DMS114 treated with DMSO at 0.1 percent for 48 hours (cell line): ENCODE results near the gene DLL4.
"Not testable (repeated sequence)": the region's sequence is repeated elsewhere in the genome, so short reads cannot be mapped to it uniquely, and the experiment has no call there.

Source experiments
- DNase-seq: peaks from one replicate; lab custom pipeline; 2025; ENCODE audit not compliant: unreplicated experiment; lab: John Stamatoyannopoulos, UW

The DLL4 gene

DNA sequence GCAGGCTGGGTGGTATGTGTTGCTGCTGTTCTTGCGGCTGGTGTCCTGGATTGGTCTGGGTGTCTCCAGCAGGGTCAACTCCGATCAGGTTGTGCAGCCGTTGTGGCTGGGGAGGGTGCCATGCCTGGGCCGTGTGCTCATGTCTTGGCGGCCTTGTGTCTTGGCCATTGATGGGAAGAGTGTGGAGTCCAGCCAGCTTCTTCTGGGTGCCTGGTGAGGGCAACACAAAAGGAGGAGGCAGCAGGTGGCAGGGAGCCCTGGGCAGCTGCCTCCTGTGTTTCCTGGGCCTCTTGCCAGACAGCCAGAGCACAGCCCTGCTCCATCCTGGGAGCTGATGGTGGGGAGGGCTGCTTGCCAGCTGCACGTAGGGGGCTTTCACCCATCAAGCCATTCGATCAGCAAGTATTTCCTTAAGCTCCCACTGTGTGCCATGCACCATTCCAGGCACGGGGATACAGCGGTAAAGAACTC, 28.5 kb downstream of the DLL4 start:
- DNase-seq = no peak

GRCh38 chr15:40958146-40958545, 29.0 kb downstream of the DLL4 start:
- DNase-seq = no peak

GRCh38 chr15:40958723-40959122, 29.6 kb downstream of the DLL4 start:
- no peak for DNase-seq

- DNase-seq = no peak
These were observed 30.4 kb downstream of the DLL4 start for GRCh38 chr15:40959331-40960141.

- DNase-seq = no peak
These were observed 31.2 kb downstream of the DLL4 start for GRCh38 chr15:40960151-40960885.

- DNase-seq = no peak
These were observed 31.8 kb downstream of the DLL4 start for GRCh38 chr15:40960925-40961324.

DNA sequence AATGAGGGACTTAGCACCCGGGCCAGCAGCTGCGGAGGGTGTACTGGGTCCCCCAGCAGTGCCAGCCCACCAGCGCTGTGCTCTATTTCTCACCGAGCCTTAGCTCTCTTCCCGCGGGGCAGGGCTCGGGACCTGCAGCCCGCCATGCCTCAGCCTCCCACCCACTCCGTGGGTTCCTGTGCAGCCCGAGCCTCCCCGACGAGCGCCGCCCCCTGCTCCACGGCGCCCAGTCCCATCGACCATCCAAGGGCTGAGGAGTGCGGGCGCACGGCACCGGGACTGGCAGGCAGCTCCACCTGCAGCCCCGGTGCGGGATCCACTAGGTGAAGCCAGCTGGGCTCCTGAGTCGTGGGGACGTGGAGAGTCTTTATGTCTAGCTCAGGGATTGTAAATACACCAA, 32.6 kb downstream of the DLL4 start:
- not testable (repeated sequence) for DNase-seq

GRCh38 chr15:40962317-40962716, 33.2 kb downstream of the DLL4 start:
- not testable (repeated sequence) for DNase-seq

DNA sequence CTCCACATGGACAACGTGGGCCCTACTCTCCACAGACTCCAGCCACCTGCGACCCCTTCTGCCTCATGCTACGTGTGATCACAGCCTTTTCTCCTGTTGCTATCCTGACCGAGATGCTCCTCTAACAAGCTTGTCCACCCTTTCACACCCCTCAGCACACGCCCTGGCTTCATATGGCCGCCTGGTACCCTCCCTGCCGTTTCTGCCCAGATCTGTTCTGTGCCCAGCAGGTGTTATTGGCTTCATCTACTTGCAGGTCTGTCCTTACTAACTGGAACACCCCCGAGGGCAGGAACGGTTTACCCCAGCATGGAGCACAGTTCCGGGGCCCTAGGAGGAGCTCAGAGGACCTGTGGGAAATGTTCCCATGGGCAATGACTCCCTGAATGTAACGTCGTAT, 34.1 kb downstream of the DLL4 start:
- DNase-seq = no peak

DNA sequence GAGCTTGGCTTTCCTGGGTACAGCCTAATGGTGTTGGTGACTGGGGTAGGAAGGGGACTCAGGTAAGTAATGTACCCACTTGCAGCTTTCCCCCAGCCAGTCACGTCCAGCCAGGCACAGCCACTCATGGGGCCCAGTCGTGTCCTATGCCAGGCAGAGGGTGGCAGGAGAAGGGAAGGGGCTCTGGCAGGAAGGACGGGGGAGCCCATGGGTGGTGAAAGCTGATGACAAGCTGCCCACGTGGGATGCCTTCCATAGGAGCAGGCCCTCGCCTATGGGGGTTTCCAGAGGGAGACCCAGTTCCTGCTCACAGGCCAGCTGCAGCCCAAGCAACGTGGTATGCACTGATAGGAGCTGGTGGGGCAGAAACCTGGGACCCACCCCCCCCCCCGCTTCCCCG, 34.9 kb downstream of the DLL4 start:
- DNase-seq = no peak

DNA sequence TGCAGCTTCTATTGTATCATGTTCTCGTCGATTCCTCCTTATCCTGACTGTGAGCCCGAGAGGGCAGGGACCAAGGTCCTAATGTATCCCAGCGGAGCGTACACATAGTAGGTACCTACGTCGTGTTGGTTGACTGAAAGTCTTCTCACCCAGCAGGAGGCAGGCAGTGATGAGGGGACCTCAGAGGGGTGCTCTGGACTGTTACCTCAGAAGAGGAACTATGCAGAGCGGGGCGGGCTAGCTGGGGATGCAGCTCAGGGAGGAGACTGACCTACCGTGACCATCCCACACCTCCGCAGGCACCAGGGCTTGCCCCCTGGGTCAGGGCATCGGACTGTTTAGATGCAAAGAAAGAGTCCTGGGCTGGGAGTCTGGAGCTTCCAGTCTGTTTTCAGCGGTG, 35.5 kb downstream of the DLL4 start:
- no peak for DNase-seq

DNA sequence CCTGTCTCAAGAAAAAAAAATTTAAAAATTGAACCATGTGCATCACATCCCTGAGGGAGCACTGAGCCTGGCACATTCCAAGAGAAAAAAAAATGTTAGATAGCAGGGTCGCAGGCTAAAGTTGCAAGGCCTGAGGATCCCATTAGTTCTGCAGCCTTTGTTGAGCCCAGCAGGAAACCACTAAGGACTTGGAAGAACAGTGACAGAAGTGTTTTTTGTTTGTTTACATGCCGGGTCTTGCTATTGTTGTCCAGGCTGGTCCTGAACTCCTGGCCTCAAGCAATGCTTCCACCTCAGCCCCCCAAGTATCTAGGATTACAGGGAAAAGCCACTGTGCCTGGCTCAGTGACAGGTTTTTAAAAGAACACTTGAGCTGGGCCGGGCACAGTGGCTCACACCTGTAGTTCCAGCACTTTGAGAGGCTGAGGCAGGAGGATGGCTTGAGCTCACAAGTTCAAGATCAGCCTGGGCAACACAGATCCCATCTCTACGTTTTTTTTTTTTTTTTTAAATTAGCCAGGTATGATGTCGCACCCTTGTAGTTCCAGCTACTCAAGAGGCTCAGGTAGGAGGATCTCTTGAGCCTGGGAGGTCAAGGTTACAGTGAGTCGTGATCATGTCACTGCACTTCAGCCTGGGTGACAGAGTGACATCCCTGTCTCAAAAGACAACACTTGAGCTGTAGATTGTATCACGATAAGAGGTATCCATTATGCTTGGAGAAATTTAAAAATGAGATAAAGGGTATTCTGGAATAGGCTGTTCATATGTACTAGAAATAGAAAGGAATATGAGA, 39.3 kb downstream of the DLL4 start:
- no peak for DNase-seq

DNA sequence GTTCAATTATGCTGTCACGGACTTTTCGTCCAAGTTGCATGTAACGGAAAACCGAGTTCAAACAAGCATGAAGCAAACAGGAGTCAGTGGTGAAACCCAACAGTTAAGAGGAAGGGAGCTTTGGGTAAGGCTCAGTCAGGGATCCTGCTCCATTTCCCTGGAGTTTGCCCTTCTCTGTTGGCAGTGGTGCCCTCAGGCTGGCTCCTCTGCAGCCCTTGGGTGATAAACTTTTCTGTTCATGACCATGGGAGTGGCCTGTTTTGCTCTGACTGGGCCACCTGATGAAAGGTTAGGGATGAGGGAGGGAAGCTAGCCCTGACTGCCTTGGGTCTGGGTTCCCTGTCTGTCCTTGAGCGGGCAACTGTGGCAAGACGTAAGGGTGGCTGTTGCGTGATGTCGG, 40.2 kb downstream of the DLL4 start:
- no peak for DNase-seq

- DNase-seq = peak; percentile 22
These were observed 45.7 kb downstream of the DLL4 start for GRCh38 chr15:40974879-40975278.

GRCh38 chr15:40976819-40977218, 47.7 kb downstream of the DLL4 start:
- DNase-seq = no peak

- DNase-seq = no peak
These were observed 49.0 kb downstream of the DLL4 start for GRCh38 chr15:40978141-40978540.

DNA sequence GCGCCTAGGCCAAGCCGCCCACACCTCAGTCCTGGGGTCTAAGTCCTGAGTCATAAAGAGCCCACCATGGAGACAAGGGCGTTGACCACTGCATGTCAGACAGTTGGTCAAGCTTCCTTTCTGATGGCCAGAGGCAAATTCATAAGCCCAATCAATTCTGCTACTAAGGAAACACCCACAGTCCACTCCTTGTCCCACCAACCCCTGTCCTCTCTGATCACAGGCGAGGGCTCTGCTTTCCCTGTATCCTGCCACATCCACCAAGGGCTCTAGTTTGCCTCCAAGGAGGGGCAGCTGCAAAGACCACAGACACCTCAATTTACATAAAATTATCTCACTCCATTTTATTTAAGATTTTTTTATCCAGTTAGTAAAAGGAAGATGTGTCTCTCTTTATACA, 49.4 kb downstream of the DLL4 start:
- DNase-seq = no peak

DNA sequence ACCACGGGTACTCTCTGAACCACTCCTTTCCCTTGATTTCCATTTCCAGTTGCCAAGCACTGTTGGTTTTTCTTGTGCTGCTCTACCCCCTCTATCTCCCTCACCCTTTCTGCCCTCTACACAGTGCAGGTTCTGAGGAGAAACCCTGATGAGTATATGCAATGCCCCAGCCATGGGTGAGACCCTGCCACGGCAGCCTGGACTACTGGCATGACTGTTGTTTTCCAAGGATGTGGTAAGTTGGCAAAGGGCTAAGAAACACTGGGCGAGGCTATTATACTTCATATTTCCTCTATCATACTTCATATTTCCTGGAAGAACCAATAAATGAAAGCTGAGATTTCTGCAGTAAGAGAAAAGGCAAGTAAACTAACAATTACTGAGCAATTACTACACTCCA, 52.0 kb downstream of the DLL4 start:
- no peak for DNase-seq

GRCh38 chr15:40982855-40983254, 53.7 kb downstream of the DLL4 start:
- DNase-seq = no peak

DNA sequence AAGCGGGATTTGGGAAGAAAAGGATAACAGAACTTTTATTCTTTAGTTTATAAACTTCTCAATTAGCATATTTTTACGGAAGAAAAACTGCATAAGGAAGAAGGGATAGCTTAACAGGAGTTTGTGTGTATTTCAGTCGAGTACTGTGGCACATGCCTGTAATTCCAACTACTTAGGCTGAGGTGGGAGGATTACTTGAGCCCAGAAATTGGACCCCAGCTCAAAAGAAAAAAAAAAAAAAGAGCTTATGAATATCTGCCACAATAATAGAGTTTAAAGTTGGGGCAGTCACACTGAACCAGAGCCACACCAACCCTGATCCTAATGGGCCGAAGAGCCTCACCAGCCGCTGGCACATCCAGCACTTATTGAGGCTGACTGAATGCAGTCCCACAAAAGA, 55.3 kb downstream of the DLL4 start:
- no peak for DNase-seq

DNA sequence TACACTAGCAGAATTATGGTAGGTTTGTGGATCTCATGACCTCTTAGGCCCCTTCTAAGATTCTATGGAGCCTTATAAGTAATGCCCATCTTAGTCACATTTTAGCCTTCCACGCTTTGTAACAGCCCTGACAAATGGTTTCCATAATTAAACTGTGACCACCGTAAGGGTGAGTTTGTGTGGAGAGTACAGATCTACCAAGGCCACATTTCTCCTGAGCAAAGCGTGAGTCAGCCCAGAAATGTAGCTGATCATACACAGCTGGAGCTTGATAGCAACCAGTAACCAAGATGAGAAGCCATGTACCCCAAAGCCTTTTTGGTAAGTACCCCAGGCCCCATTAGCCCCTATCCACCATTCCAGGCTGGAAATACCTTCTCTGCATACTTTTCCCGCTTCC, 55.8 kb downstream of the DLL4 start:
- DNase-seq = no peak
